Calu3 (cell line): ENCODE data around the gene ARTN. TPM values are rescaled to one million over a fixed set of nuclear protein-coding genes. Genes with fewer than 3 reads are reported as not detected.

Experiments used
- BruUV-seq: library from RNA; stranded (reverse); fragments of 400-500 nt; replicated peaks from 2 replicates; lab custom pipeline; 2021; lab: Mats Ljungman, UMichigan
- CTCF ChIA-PET: fragments of 300-600 bp; sonication (Branson Sonifier 250); formaldehyde crosslinking; loops from one replicate; lab custom pipeline; 2022; ENCODE audit warnings: antibody characterized with exemption; lab: Charles Lee
- DNase-seq: peaks from one replicate; pipeline ENCODE4 v3.0.0; 2022
- H3K27ac Mint-ChIP-seq: one replicate; pipeline ENCODE4 v1.8.0; 2022; ENCODE audit warnings: mixed read lengths; ENCODE audit not compliant: unreplicated experiment
- H3K27me3 Mint-ChIP-seq: one replicate; pipeline ENCODE4 v1.8.0; 2022; ENCODE audit warnings: mixed read lengths; ENCODE audit not compliant: unreplicated experiment
- H3K36me3 Mint-ChIP-seq: one replicate; pipeline ENCODE4 v1.8.0; 2022; ENCODE audit warnings: mild to moderate bottlenecking, moderate library complexity, mixed read lengths; ENCODE audit not compliant: insufficient read depth, unreplicated experiment
- H3K4me1 Mint-ChIP-seq: one replicate; pipeline ENCODE4 v1.8.0; 2022; ENCODE audit warnings: mild to moderate bottlenecking, low read depth, mixed read lengths; ENCODE audit not compliant: unreplicated experiment
- H3K4me3 Mint-ChIP-seq: one replicate; pipeline ENCODE4 v1.8.0; 2022; ENCODE audit warnings: mild to moderate bottlenecking, low read depth, moderate library complexity, mixed read lengths; ENCODE audit not compliant: unreplicated experiment
- H3K9me3 Mint-ChIP-seq: one replicate; pipeline ENCODE4 v1.8.0; 2022; ENCODE audit warnings: low read depth, mixed read lengths; ENCODE audit not compliant: unreplicated experiment
- CTCF ChIP-seq: fragments of 200-600 bp; IDR thresholded peaks from one replicate; pipeline ENCODE4 v1.8.0; 2022; ENCODE audit warnings: antibody characterized with exemption; ENCODE audit not compliant: unreplicated experiment
- intact Hi-C: fragments of 100-400 bp; cut with micrococcal nuclease; formaldehyde crosslinking; loops from one replicate; pipeline ENCODE4 v1.10.0; 2022; ENCODE audit not compliant: unreplicated experiment
- total RNA-seq: library from RNA; stranded (reverse); gene quantifications from 2 replicates; pipeline ENCODE4 v1.2.3, GENCODE V29; 2022

Gene ARTN
- total RNA-seq, 1 experiment from 2014 or later: 1.4 TPM

GRCh38 chr1:43932786-43933385 is 715 bp upstream of the ARTN start:
- TSS peak; percentile 23 for BruUV-seq
- intact Hi-C loops: loop anchor here (5.0 kb wide), 1 partner anchor 81 kb away; no protein-coding TSS in a partner anchor
- Mint-ChIP-seq H3K9me3 (peaks cover 2% of the 10 kb centered on the region), H3K27ac (no peak overlapping the region), H3K36me3 (peaks cover 19% of the 10 kb centered on the region), H3K27me3 (no peaks in the 10 kb centered on the region), H3K4me1 (peaks cover 6% of the 10 kb centered on the region), H3K4me3 (peak overlapping the region; percentile 66)
- no peak for TF ChIP-seq CTCF
- DNase-seq: no peak
- CTCF ChIA-PET: interaction anchor here (1.5 to 5.0 kb wide), 2 partner anchors 150 to 168 kb away, joined by 5 to 193 read pairs; no protein-coding TSS in a partner anchor

DNA sequence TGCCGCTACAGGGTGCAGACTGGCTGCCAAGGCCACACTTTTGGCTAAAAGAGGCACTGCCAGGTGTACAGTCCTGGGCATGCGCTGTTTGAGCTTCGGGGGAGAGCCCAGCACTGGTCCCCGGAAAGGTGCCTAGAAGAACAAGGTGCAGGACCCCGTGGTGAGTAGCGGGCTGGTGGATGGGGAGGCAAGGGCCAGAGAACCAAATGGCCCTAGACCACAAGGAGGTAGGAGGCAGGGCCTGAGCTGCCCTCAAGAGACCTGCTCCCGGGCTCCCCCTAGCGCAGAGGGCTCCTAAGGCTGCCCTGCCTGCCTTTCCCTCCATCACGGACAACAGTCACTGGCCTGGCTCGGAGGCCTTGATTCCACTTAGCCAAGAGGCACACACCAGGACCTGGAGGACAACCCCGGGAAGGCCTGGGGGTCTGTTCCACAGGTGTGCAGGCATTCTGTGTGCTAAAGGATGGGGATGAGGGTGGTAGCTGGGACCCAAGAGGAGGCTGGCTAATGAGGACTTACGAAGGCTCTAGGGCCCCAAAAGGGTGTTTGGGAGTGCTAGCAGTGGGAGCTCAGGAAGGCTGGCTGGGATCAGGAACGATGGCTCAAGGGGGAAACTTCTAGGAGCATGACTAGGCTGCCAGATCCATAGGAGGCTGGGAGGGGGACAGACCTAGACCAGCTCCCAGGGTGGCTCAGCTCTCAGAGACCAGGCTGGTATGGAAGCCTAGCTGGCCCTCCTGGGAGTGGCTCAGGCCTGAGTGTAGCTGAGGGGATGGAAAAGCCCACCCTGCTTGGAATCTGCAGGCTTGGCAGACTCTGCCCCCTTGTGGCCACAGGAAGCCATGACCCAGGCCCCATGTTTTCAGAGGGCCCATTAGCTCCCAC is 742 bp downstream of the ARTN start:
- no TSS peak for BruUV-seq
- intact Hi-C loops: loop anchor here (1.0 to 5.0 kb wide), 2 partner anchors 82 to 171 kb away; no protein-coding TSS in a partner anchor
- Mint-ChIP-seq H3K9me3 (peaks cover 2% of the 10 kb centered on the region), H3K4me1 (peaks cover 6% of the 10 kb centered on the region), H3K27ac (peak overlapping the region; percentile 48), H3K36me3 (peaks cover 19% of the 10 kb centered on the region), H3K4me3 (peak overlapping the region; percentile 66), H3K27me3 (peaks cover 3% of the 10 kb centered on the region)
- peak; percentile 90 for DNase-seq
- peak; percentile 83 for TF ChIP-seq CTCF
- CTCF ChIA-PET: interaction anchor here (0.5 to 5.0 kb wide), 22 partner anchors 11 to 1686 kb away, joined by 3 to 193 read pairs (median 4); partner anchors contain the start of genes IPO13 and ST3GAL3

GRCh38 chr1:43934986-43935324 is 1.4 kb downstream of the ARTN start:
- H3K4me1 Mint-ChIP-seq: peaks cover 6% of the 10 kb centered on the region
- no peak for DNase-seq
- no peaks in the 10 kb centered on the region for H3K9me3 Mint-ChIP-seq
- no peak for TF ChIP-seq CTCF
- H3K36me3 Mint-ChIP-seq: peaks cover 20% of the 10 kb centered on the region
- CTCF ChIA-PET: interaction anchor here (0.7 to 5.0 kb wide), 18 partner anchors 11 to 408 kb away, joined by 3 to 193 read pairs (median 4); partner anchors contain the start of genes IPO13 and ST3GAL3
- no TSS peak for BruUV-seq
- intact Hi-C loops: loop anchor here (1.0 to 5.0 kb wide), 2 partner anchors 83 to 172 kb away; no protein-coding TSS in a partner anchor
- no peak overlapping the region for H3K4me3 Mint-ChIP-seq
- H3K27me3 Mint-ChIP-seq: peaks cover 9% of the 10 kb centered on the region
- no peak overlapping the region for H3K27ac Mint-ChIP-seq

DNA sequence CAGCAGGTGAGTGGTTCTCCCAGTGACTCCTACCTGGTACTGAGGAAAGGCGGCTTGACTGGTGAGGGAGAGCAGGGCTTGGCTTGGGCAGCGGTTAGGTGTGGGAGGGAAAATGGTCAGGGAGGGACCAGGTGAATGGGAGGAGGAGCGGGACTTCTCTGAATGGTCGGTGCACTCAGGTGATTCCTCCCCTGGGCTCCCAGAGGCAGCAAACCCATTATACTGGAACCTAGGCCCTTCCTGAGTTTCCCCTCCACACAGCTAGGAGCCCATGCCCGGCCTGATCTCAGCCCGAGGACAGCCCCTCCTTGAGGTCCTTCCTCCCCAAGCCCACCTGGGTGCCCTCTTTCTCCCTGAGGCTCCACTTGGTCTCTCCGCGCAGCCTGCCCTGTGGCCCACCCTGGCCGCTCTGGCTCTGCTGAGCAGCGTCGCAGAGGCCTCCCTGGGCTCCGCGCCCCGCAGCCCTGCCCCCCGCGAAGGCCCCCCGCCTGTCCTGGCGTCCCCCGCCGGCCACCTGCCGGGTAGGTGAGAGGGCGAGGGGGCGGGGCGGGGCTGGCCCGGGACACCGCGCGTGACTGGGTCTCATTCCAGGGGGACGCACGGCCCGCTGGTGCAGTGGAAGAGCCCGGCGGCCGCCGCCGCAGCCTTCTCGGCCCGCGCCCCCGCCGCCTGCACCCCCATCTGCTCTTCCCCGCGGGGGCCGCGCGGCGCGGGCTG is 2.3 kb downstream of the ARTN start:
- Mint-ChIP-seq H3K36me3 (peaks cover 24% of the 10 kb centered on the region), H3K4me1 (peaks cover 6% of the 10 kb centered on the region), H3K27ac (no peak overlapping the region), H3K27me3 (peaks cover 13% of the 10 kb centered on the region), H3K4me3 (peak overlapping the region; percentile 82), H3K9me3 (no peaks in the 10 kb centered on the region)
- no peak for TF ChIP-seq CTCF
- DNase-seq: no peak
- intact Hi-C loops: no loop called here
- CTCF ChIA-PET: interaction anchor here (0.7 to 5.0 kb wide), 10 partner anchors 10 to 179 kb away, joined by 3 to 193 read pairs (median 4); partner anchors contain the start of gene IPO13
- no TSS peak for BruUV-seq
